ENCODE data around the gene ZNF37A. TPM values are rescaled to one million over a fixed set of nuclear protein-coding genes. Genes with fewer than 3 reads are reported as not detected.
"Not testable (repeated sequence)": the region's sequence is repeated elsewhere in the genome, so short reads cannot be mapped to it uniquely, and the experiment has no call there.

The ZNF37A gene
- 10 to 100 TPM; 15.5 to 18.8 TPM for total RNA-seq

DNA sequence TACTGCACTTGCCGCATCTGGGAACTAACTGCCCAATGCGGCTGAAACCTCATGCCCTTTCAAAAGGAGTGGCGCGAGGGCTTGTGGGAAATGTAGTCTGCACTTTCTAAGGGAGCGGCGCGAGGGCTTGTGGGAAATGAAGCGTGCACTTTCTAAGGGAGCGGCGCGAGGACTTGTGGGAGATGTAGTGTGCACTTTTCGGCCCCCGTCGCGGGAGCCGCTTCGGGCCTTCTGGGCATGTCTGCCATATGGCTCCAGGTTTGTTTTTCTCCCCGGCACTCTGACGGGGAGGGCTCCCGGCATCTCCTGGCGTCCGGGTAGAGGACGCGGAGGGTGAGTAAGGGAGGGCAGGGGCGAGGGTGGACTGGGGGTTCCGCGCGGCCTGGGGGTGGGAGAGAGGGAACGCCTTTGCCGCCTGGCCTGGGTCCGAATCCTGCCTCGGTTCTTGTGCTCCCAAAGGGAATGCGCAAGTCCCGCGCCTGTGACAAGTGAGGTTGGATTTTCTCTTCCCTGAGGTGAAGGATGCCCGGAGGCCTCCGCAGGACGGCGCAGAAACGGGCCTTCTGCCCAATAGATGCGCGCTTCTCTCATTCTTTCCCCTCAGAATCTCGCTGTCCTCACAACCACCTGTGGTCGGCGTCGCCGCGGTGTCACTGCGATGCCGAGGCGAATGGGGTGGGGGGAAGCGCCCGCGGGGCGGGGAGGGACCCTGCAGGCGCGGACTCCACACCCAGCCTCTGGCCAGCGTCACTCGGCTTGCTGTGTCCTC, at the start of gene ZNF37A:
ZNF37A (plus strand) TSS at position 180 of the 769 bp plus-strand sequence. CDS start 2,281 bp downstream, outside the sequence.
- DNase-seq, result peak; percentile 95

GRCh38 chr10:38045129-38045528, 49.0 kb upstream of the ZNF37A start:
- Mint-ChIP-seq H3K4me1 (ENCODE audit: low read depth) (peaks cover 29% of the 10 kb centered on the region), H3K27me3 (ENCODE audit: low read depth) (no peaks in the 10 kb centered on the region), H3K4me3 (no peak overlapping the region), H3K27ac (no peak overlapping the region), H3K36me3 (ENCODE audit: low read depth) (peaks cover 76% of the 10 kb centered on the region), H3K9me3 (peaks cover 17% of the 10 kb centered on the region)
- intact Hi-C loops (cut with micrococcal nuclease), result no loop called here
- CTCF ChIA-PET, result interaction anchor here (0.6 kb wide), 1 partner anchor 1160 kb away, joined by 3 read pairs; no protein-coding TSS in a partner anchor
- no peak for DNase-seq

More for the DNA sequence above, at the start of gene ZNF37A:
- Mint-ChIP-seq H3K36me3 (ENCODE audit: low read depth) (peaks cover 44% of the 10 kb centered on the region), H3K9me3 (peaks cover 8% of the 10 kb centered on the region), H3K4me1 (ENCODE audit: low read depth) (peaks cover 33% of the 10 kb centered on the region), H3K4me3 (peak within 1 kb of the TSS; percentile 85), H3K27me3 (ENCODE audit: low read depth) (no peaks in the 10 kb centered on the region), H3K27ac (peak within 1 kb of the TSS; percentile 87)
- intact Hi-C loops (cut with micrococcal nuclease), result loop anchor here (1.0 to 5.0 kb wide), 2 partner anchors 118 to 308 kb away; partner anchors contain the start of gene ZNF25
- CTCF ChIA-PET, result interaction anchor here (0.6 to 1.9 kb wide), 4 partner anchors 82 to 280 kb away, joined by 3 to 9 read pairs (median 6); partner anchors contain the start of gene ZNF25

GRCh38 chr10:38047666-38048065, 46.5 kb upstream of the ZNF37A start:
- Mint-ChIP-seq H3K36me3 (ENCODE audit: low read depth) (peaks cover 74% of the 10 kb centered on the region), H3K4me1 (ENCODE audit: low read depth) (peaks cover 24% of the 10 kb centered on the region), H3K27ac (peak overlapping the region; percentile 44), H3K4me3 (no peak overlapping the region), H3K9me3 (peaks cover 24% of the 10 kb centered on the region), H3K27me3 (ENCODE audit: low read depth) (no peaks in the 10 kb centered on the region)
- CTCF ChIA-PET, result interaction anchor here (0.6 to 0.7 kb wide), 2 partner anchors 29 to 30 kb away, joined by 3 read pairs; no protein-coding TSS in a partner anchor
- no peak for DNase-seq
- intact Hi-C loops (cut with micrococcal nuclease), result no loop called here

DNA sequence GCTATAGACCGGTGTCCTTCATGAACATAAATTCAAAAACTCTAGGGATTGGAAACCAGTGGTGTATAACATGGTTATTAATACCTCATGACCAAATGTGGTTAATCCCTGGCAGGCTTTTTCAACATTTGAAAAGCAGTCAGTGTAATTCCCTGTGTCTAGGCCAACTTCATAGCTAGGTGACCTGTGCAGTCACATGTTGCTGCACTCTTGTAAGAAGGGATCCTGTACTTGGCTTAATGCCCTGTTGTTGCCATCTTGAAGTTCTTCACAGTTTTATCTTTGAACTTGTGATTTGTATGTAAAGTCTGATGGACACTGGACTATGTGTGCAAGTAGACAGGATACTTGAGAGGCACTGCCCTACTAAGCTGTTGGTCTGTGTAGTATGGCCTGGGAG, 43.9 kb upstream of the ZNF37A start:
- H3K27ac Mint-ChIP-seq, result no peak overlapping the region
- CTCF ChIA-PET, result no interaction called here
- no peaks in the 10 kb centered on the region for H3K27me3 Mint-ChIP-seq (ENCODE audit: low read depth)
- H3K36me3 Mint-ChIP-seq (ENCODE audit: low read depth), result peaks cover 77% of the 10 kb centered on the region
- no peak overlapping the region for H3K4me3 Mint-ChIP-seq
- peaks cover 11% of the 10 kb centered on the region for H3K4me1 Mint-ChIP-seq (ENCODE audit: low read depth)
- intact Hi-C loops (cut with micrococcal nuclease), result no loop called here
- no peak for DNase-seq
- H3K9me3 Mint-ChIP-seq, result peaks cover 46% of the 10 kb centered on the region

DNA sequence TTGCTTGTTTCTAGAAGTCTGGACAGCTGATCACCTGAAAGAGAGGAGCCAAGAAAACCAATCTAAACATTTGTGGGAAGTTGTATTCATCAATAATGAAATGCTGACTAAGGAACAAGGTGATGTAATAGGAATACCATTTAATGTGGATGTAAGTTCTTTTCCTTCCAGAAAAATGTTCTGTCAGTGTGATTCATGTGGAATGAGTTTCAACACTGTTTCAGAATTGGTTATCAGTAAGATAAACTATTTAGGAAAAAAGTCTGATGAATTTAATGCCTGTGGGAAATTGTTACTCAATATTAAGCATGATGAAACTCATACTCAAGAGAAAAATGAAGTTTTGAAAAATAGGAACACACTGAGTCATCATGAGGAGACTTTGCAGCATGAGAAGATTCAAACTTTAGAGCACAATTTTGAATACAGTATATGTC, 39.8 kb upstream of the ZNF37A start:
- H3K27me3 Mint-ChIP-seq (ENCODE audit: low read depth), result no peaks in the 10 kb centered on the region
- H3K27ac Mint-ChIP-seq, result no peak overlapping the region
- peaks cover 83% of the 10 kb centered on the region for H3K36me3 Mint-ChIP-seq (ENCODE audit: low read depth)
- H3K4me1 Mint-ChIP-seq (ENCODE audit: low read depth), result no peaks in the 10 kb centered on the region
- H3K4me3 Mint-ChIP-seq, result no peak overlapping the region
- peaks cover 78% of the 10 kb centered on the region for H3K9me3 Mint-ChIP-seq
- CTCF ChIA-PET, result no interaction called here
- no peak for DNase-seq
- intact Hi-C loops (cut with micrococcal nuclease), result no loop called here

- H3K27me3 Mint-ChIP-seq (ENCODE audit: low read depth); H3K4me3 Mint-ChIP-seq; DNase-seq; intact Hi-C loops (cut with micrococcal nuclease); CTCF ChIA-PET; H3K4me1 Mint-ChIP-seq (ENCODE audit: low read depth); H3K27ac Mint-ChIP-seq: not testable (repeated sequence)
- peaks cover 76% of the 10 kb centered on the region for H3K9me3 Mint-ChIP-seq
- peaks cover 82% of the 10 kb centered on the region for H3K36me3 Mint-ChIP-seq (ENCODE audit: low read depth)
Measured at GRCh38 chr10:38055274-38055894, 38.8 kb upstream of the ZNF37A start.

DNA sequence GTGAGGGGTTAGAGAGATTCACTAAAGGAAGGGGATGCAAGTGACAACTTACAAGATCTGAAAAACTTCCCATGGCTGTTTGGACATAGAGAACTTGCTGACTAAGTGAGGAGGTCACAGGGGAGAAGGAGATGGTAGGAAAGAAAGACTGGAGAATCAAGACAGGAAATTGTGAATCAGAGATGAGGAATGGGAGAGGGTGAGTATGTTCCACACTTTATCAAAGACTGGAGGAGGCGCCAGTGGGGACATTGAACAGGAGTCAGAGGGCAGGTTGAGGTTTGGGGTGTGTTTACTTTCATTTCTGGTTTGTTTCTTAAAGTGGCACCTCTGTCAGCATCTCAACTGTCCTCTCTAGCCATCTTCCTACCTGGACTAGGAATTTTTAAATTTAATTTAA, 24.5 kb upstream of the ZNF37A start:
- H3K27me3 Mint-ChIP-seq (ENCODE audit: low read depth); CTCF ChIA-PET; H3K27ac Mint-ChIP-seq; DNase-seq; intact Hi-C loops (cut with micrococcal nuclease); H3K4me1 Mint-ChIP-seq (ENCODE audit: low read depth); H3K4me3 Mint-ChIP-seq; H3K36me3 Mint-ChIP-seq (ENCODE audit: low read depth): not testable (repeated sequence)
- H3K9me3 Mint-ChIP-seq, result peaks cover 23% of the 10 kb centered on the region

DNA sequence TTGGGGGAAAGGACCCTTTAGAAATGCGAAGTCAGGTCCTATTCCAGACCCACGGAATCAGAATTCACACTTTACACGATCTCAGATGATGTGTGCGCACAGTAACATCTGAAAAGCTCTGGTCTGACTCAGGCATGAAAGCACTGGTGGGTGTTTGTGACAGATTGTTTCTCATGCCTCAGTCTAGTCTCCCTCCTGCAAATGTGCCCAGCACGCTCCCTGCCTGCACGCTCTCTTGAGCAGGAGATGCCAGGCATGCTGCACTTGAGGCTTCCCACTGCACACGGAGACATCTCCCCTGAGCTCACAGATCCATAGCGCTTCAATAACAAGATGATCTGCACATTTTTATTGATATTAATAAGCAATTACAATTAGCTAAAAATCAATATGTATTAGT, 23.6 kb upstream of the ZNF37A start:
- no peak overlapping the region for H3K27ac Mint-ChIP-seq
- H3K9me3 Mint-ChIP-seq, result peaks cover 19% of the 10 kb centered on the region
- DNase-seq, result no peak
- peaks cover 6% of the 10 kb centered on the region for H3K27me3 Mint-ChIP-seq (ENCODE audit: low read depth)
- no peak overlapping the region for H3K4me3 Mint-ChIP-seq
- CTCF ChIA-PET, result no interaction called here
- H3K36me3 Mint-ChIP-seq (ENCODE audit: low read depth), result no peaks in the 10 kb centered on the region
- no peaks in the 10 kb centered on the region for H3K4me1 Mint-ChIP-seq (ENCODE audit: low read depth)
- intact Hi-C loops (cut with micrococcal nuclease), result no loop called here

- H3K9me3 Mint-ChIP-seq, result peaks cover 19% of the 10 kb centered on the region
- CTCF ChIA-PET, result interaction anchor here (0.6 kb wide), 1 partner anchor 71 kb away, joined by 3 read pairs; no protein-coding TSS in a partner anchor
- intact Hi-C loops (cut with micrococcal nuclease), result no loop called here
- DNase-seq, result no peak
- H3K27ac Mint-ChIP-seq, result no peak overlapping the region
- peaks cover 9% of the 10 kb centered on the region for H3K36me3 Mint-ChIP-seq (ENCODE audit: low read depth)
- H3K4me1 Mint-ChIP-seq (ENCODE audit: low read depth), result no peaks in the 10 kb centered on the region
- no peak overlapping the region for H3K4me3 Mint-ChIP-seq
- peaks cover 6% of the 10 kb centered on the region for H3K27me3 Mint-ChIP-seq (ENCODE audit: low read depth)
Measured at GRCh38 chr10:38072552-38072951, 21.6 kb upstream of the ZNF37A start.

GRCh38 chr10:38076687-38077086, 17.4 kb upstream of the ZNF37A start:
- Mint-ChIP-seq H3K27me3 (ENCODE audit: low read depth) (peaks cover 7% of the 10 kb centered on the region), H3K4me1 (ENCODE audit: low read depth) (no peaks in the 10 kb centered on the region), H3K4me3 (no peak overlapping the region), H3K27ac (no peak overlapping the region), H3K9me3 (peaks cover 22% of the 10 kb centered on the region), H3K36me3 (ENCODE audit: low read depth) (peaks cover 9% of the 10 kb centered on the region)
- DNase-seq, result no peak
- intact Hi-C loops (cut with micrococcal nuclease), result no loop called here
- CTCF ChIA-PET, result interaction anchor here (0.6 kb wide), 1 partner anchor 29 kb away, joined by 3 read pairs; no protein-coding TSS in a partner anchor

GRCh38 chr10:38093318-38093717, 819 bp upstream of the ZNF37A start:
- not testable (repeated sequence) for H3K27ac Mint-ChIP-seq; H3K27me3 Mint-ChIP-seq (ENCODE audit: low read depth); H3K9me3 Mint-ChIP-seq; DNase-seq
- CTCF ChIA-PET, result interaction anchor here (1.7 to 1.9 kb wide), 2 partner anchors 116 to 118 kb away, joined by 7 to 9 read pairs; partner anchors contain the start of gene ZNF25
- Mint-ChIP-seq H3K4me3 (peak overlapping the region; percentile 85), H3K4me1 (ENCODE audit: low read depth) (peaks cover 32% of the 10 kb centered on the region), H3K36me3 (ENCODE audit: low read depth) (peaks cover 34% of the 10 kb centered on the region)
- intact Hi-C loops (cut with micrococcal nuclease), result loop anchor here (1.0 to 5.0 kb wide), 4 partner anchors 55 to 309 kb away; partner anchors contain the start of genes ZNF248 and ZNF33A

DNA sequence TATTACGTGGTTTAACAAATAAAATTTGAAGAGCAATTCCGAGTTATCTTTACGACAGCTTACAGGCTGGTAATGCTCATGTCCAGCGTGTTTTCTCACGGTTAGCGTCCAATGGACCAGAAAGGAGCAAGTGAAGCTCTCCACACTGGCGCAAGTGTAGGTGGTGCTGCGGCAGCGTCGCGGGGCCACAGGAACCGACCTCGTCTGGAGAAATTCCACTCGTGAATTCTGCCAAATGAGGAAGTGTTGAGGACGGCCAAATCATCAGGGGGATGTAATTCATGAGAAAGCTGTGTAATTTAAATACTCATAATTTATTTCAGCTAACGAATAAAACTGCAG, 350 bp upstream of the ZNF37A start:
- Mint-ChIP-seq H3K4me3 (peak overlapping the region; percentile 85), H3K9me3 (peaks cover 5% of the 10 kb centered on the region), H3K36me3 (ENCODE audit: low read depth) (peaks cover 39% of the 10 kb centered on the region), H3K27me3 (ENCODE audit: low read depth) (no peaks in the 10 kb centered on the region), H3K27ac (peak overlapping the region; percentile 87), H3K4me1 (ENCODE audit: low read depth) (peaks cover 32% of the 10 kb centered on the region)
- intact Hi-C loops (cut with micrococcal nuclease), result loop anchor here (1.0 to 5.0 kb wide), 5 partner anchors 55 to 309 kb away; partner anchors contain the start of genes ZNF248, ZNF25 and ZNF33A
- DNase-seq, result no peak
- CTCF ChIA-PET, result interaction anchor here (0.6 to 1.9 kb wide), 4 partner anchors 82 to 280 kb away, joined by 3 to 9 read pairs (median 6); partner anchors contain the start of gene ZNF25
